Measurements from ENCODE around the gene MTURN. TPM values are rescaled to one million over a fixed set of nuclear protein-coding genes. Genes with fewer than 3 reads are reported as not detected.

The MTURN gene
- polyA plus RNA-seq, 3 donors, result 5.9 to 7.9 (median 7.5) TPM

DNA sequence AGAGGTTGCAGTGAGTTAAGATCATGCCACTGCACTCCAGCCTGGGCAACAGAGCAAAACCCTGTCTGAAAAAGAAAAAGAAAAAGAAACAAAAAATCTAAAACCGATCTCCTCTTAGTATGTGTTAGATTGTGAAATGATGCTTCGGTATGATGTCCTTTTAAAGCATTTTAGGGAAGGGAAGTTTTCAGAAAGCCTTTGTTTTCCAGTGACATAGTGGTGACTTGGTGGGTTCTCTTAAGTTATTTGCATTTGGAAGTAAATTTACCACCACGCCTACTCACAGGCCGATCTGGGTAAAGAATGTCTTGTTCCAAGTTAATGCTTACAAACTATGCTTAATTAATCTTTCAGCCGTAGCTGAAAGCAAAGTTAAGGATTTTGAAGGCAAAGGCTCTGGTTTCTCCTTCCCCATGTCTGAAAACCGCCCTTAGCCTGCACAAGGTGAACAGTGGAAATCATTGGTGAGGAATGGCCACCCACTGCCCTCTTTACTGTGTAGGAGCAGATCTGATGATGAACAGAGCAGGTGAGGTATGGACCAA, 10.7 kb downstream of the MTURN start:
- Histone ChIP-seq H3K36me3 (replicated peaks in 1 of 2; ENCODE audit: control insufficient read depth in 1 of 2, insufficient read depth in 2 of 2, low read length in 2 of 2) (no peaks in the 10 kb centered on the region), H3K27ac (ENCODE audit: low read depth in 1 of 2, low read length in 2 of 2) (no peak overlapping the region), H3K27me3 (ENCODE audit: control insufficient read depth in 2 of 2, insufficient read depth in 2 of 2, low read length in 2 of 2) (no peaks in the 10 kb centered on the region), H3K4me3 (replicated peaks in 1 of 3; ENCODE audit: low read depth in 2 of 3, low read length in 3 of 3) (no peak overlapping the region), H3K79me2 (ENCODE audit: insufficient read depth, low read length) (no peaks in the 10 kb centered on the region), H3K4me1 (ENCODE audit: control insufficient read depth in 1 of 2, insufficient read depth in 2 of 2, low read length in 2 of 2) (peaks cover 12% of the 10 kb centered on the region in 2 donors), H3K9ac (ENCODE audit: insufficient read depth, low read length, poor library complexity, severe bottlenecking) (no peak overlapping the region), H3K9me3 (replicated peaks in 1 of 2; ENCODE audit: control insufficient read depth in 1 of 2, insufficient read depth in 1 of 2, low read length in 2 of 2) (no peaks in the 10 kb centered on the region), H4K20me1 (ENCODE audit: insufficient read depth, low read length) (no peaks in the 10 kb centered on the region), H3K4me2 (replicated peaks; ENCODE audit: extremely low read depth, low read length, poor library complexity, severe bottlenecking) (no peak overlapping the region), H2AFZ (ENCODE audit: insufficient read depth, low read depth, low read length, poor library complexity, severe bottlenecking) (no peak overlapping the region)
- Mint-ChIP-seq H3K36me3 (peaks cover 0 to 2% of the 10 kb centered on the region in 2 donors), H3K4me3 (no peak overlapping the region), H3K27ac (no peak overlapping the region), H3K27me3 (ENCODE audit: low read depth in 3 of 3) (peaks cover 0 to 2% (median 1%) of the 10 kb centered on the region in 3 donors), H3K9me3 (no peaks in the 10 kb centered on the region), H3K4me1 (no peaks in the 10 kb centered on the region)
- intact Hi-C loops (cut with micrococcal nuclease), result no loop called here
- WGBS (ENCODE audit: insufficient coverage), result 10% methylated on average over 2 of the region's 6 CpGs
- TF ChIP-seq CTCF (IDR thresholded peaks at IDR 0.05), result no peak
- DNase-seq, result no peak

DNA sequence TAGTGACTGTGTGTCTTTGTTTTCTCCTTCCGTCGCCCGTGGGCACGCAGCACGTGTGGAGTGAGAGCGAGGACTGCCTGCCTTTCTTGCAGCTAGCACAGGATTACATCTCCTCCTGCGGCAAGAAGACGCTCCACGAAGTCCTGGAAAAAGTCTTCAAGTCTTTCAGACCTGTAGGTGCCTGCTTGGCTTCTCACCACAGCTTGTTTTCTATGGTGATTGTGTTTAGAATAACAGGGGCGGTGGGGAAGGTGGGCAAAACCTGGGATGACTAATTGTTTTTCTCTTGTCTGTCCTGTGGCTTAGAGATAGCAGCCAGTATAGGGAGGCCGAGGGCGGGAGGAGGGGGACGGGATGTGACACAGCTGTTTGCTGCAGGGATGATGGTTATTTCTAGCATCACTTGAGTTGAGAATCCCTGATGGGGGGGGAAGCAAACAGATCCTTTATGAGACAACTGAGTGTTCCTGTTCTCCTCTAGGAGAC, 11.4 kb downstream of the MTURN start:
- no peaks in the 10 kb centered on the region for H3K9me3 Mint-ChIP-seq
- no peak for TF ChIP-seq CTCF (IDR thresholded peaks at IDR 0.05)
- Histone ChIP-seq H3K4me2 (replicated peaks; ENCODE audit: extremely low read depth, low read length, poor library complexity, severe bottlenecking) (no peak overlapping the region), H3K4me1 (ENCODE audit: control insufficient read depth in 1 of 2, insufficient read depth in 2 of 2, low read length in 2 of 2) (peaks cover 12% of the 10 kb centered on the region in 2 donors), H3K9me3 (replicated peaks in 1 of 2; ENCODE audit: control insufficient read depth in 1 of 2, insufficient read depth in 1 of 2, low read length in 2 of 2) (no peaks in the 10 kb centered on the region), H3K4me3 (replicated peaks in 1 of 3; ENCODE audit: low read depth in 2 of 3, low read length in 3 of 3) (no peak overlapping the region), H3K27ac (ENCODE audit: low read depth in 1 of 2, low read length in 2 of 2) (no peak overlapping the region), H3K9ac (ENCODE audit: insufficient read depth, low read length, poor library complexity, severe bottlenecking) (no peak overlapping the region), H2AFZ (ENCODE audit: insufficient read depth, low read depth, low read length, poor library complexity, severe bottlenecking) (no peak overlapping the region), H3K27me3 (ENCODE audit: control insufficient read depth in 2 of 2, insufficient read depth in 2 of 2, low read length in 2 of 2) (no peaks in the 10 kb centered on the region), H3K79me2 (ENCODE audit: insufficient read depth, low read length) (no peaks in the 10 kb centered on the region), H3K36me3 (replicated peaks in 1 of 2; ENCODE audit: control insufficient read depth in 1 of 2, insufficient read depth in 2 of 2, low read length in 2 of 2) (no peaks in the 10 kb centered on the region), H4K20me1 (ENCODE audit: insufficient read depth, low read length) (no peaks in the 10 kb centered on the region)
- peaks cover 0 to 2% (median 1%) of the 10 kb centered on the region in 3 donors for H3K27me3 Mint-ChIP-seq (ENCODE audit: low read depth in 3 of 3)
- no peak overlapping the region for H3K4me3 Mint-ChIP-seq
- intact Hi-C loops (cut with micrococcal nuclease), result no loop called here
- no peak overlapping the region for H3K27ac Mint-ChIP-seq
- no peak for DNase-seq
- H3K36me3 Mint-ChIP-seq, result peaks cover 2% of the 10 kb centered on the region in 2 donors
- no peaks in the 10 kb centered on the region for H3K4me1 Mint-ChIP-seq
- WGBS (ENCODE audit: insufficient coverage), result 23% methylated on average over 8 of the region's 13 CpGs

All from CD14-positive monocyte (primary cell).